ENCODE data around the gene CLINT1. TPM values are rescaled to one million over a fixed set of nuclear protein-coding genes. Genes with fewer than 3 reads are reported as not detected.
A peak's percentile ranks its signal among the peaks of the same experiment; 100 is the strongest.

Gene CLINT1
- total RNA-seq, 1 donor from 2014 or later = 84.6 TPM

- Histone ChIP-seq H3K27ac (no peak overlapping the region), H3K4me3 (no peak overlapping the region), H3K27me3 (no peaks in the 10 kb centered on the region), H3K4me1 (peaks cover 4% of the 10 kb centered on the region), H3K9me3 (no peaks in the 10 kb centered on the region), H3K36me3 (peaks cover 21% of the 10 kb centered on the region)
- ATAC-seq (no peak), DNase-seq (no peak)
- intact Hi-C loops (cut with DNase I) = loop anchor here (10.0 kb wide), 1 partner anchor 177 kb away; no protein-coding TSS in a partner anchor
- TF ChIP-seq, protein P1, sequence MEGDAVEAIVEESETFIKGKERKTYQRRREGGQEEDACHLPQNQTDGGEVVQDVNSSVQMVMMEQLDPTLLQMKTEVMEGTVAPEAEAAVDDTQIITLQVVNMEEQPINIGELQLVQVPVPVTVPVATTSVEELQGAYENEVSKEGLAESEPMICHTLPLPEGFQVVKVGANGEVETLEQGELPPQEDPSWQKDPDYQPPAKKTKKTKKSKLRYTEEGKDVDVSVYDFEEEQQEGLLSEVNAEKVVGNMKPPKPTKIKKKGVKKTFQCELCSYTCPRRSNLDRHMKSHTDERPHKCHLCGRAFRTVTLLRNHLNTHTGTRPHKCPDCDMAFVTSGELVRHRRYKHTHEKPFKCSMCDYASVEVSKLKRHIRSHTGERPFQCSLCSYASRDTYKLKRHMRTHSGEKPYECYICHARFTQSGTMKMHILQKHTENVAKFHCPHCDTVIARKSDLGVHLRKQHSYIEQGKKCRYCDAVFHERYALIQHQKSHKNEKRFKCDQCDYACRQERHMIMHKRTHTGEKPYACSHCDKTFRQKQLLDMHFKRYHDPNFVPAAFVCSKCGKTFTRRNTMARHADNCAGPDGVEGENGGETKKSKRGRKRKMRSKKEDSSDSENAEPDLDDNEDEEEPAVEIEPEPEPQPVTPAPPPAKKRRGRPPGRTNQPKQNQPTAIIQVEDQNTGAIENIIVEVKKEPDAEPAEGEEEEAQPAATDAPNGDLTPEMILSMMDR (IDR thresholded peaks at IDR 0.05) = no peak
Observed at GRCh38 chr5:157817928-157818327, 41.0 kb downstream of the CLINT1 start.

GRCh38 chr5:157817387-157817702, 41.6 kb downstream of the CLINT1 start:
- no peak overlapping the region for H3K27ac ChIP-seq
- TF ChIP-seq, protein P1 (IDR thresholded peaks at IDR 0.05) = no peak
- no peak overlapping the region for H3K4me3 ChIP-seq
- DNase-seq = no peak
- peaks cover 4% of the 10 kb centered on the region for H3K4me1 ChIP-seq
- ATAC-seq = no peak
- intact Hi-C loops (cut with DNase I) = loop anchor here (10.0 kb wide), 1 partner anchor 177 kb away; no protein-coding TSS in a partner anchor
- H3K36me3 ChIP-seq = peaks cover 26% of the 10 kb centered on the region
- H3K9me3 ChIP-seq = no peaks in the 10 kb centered on the region
- no peaks in the 10 kb centered on the region for H3K27me3 ChIP-seq

GRCh38 chr5:157816682-157817386, 42.1 kb downstream of the CLINT1 start:
- intact Hi-C loops (cut with DNase I) = loop anchor here (10.0 kb wide), 1 partner anchor 178 kb away; no protein-coding TSS in a partner anchor

DNA sequence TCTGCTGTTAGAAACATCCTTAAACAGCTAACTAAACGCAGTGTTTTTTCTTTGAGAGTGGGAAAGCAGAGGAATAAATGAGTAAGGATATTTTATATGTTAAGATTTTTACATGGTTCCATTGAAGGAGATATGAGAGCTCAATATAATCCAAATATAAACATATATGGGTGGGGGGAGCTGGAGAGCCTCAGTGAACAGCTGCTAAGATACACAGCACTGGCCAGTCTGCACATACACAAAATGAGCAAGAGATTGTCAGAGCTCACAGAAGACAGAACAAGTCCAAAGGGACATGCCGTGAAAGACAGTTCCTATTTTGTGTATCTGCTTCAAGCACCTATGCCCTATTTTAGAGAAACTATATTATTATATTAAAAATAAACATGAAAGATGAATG, 46.9 kb downstream of the CLINT1 start:
- H3K9me3 ChIP-seq = no peaks in the 10 kb centered on the region
- DNase-seq = no peak
- H3K27ac ChIP-seq = no peak overlapping the region
- H3K27me3 ChIP-seq = no peaks in the 10 kb centered on the region
- TF ChIP-seq, protein P1 (IDR thresholded peaks at IDR 0.05) = no peak
- peaks cover 63% of the 10 kb centered on the region for H3K36me3 ChIP-seq
- peaks cover 2% of the 10 kb centered on the region for H3K4me1 ChIP-seq
- intact Hi-C loops (cut with DNase I) = loop anchor here (10.0 kb wide), 1 partner anchor 183 kb away; no protein-coding TSS in a partner anchor
- no peak overlapping the region for H3K4me3 ChIP-seq
- ATAC-seq = no peak

More at GRCh38 chr5:157816682-157817386, 42.1 kb downstream of the CLINT1 start:
- Histone ChIP-seq H3K4me1 (peaks cover 4% of the 10 kb centered on the region), H3K9me3 (no peaks in the 10 kb centered on the region), H3K36me3 (peaks cover 32% of the 10 kb centered on the region), H3K27me3 (no peaks in the 10 kb centered on the region), H3K4me3 (no peak overlapping the region), H3K27ac (no peak overlapping the region)
- ATAC-seq (no peak), DNase-seq (no peak)
- TF ChIP-seq, protein P1 (IDR thresholded peaks at IDR 0.05) = peak; percentile 60

DNA sequence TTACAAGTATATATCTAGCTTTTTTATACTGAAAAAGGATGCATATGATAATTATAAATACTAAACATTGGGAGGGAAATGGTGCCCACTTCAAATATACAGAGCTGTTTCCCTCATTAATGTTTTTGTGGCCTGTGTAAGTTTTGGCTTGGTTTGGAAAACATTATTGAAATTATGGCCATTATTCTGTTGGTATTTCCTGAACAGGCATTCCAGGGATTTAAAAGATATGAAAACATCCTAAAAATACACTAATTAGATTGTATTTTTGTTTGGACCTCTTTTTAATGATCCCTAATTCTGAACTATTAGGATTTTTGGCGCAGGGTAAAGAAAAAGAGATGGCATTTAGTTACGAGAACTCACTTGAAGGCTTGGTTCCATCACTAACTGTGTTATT, 50.9 kb downstream of the CLINT1 start:
- Histone ChIP-seq H3K27ac (no peak overlapping the region), H3K9me3 (no peaks in the 10 kb centered on the region), H3K36me3 (peaks cover 83% of the 10 kb centered on the region), H3K4me1 (no peaks in the 10 kb centered on the region), H3K27me3 (no peaks in the 10 kb centered on the region), H3K4me3 (no peak overlapping the region)
- no peak for DNase-seq
- no peak for ATAC-seq
- TF ChIP-seq, protein P1 (IDR thresholded peaks at IDR 0.05) = no peak
- intact Hi-C loops (cut with DNase I) = no loop called here

All from upper lobe of right lung (tissue), 1 donor.